22Rv1 (cell line): Measurements from ENCODE around the gene CTNNA3.

Experiments used
- H3K27ac ChIP-seq: fragments of 450-650 bp; 2 replicates; pipeline ENCODE4 v1.5.1; 2017
- ZFX ChIP-seq: fragments of 450-650 bp; IDR thresholded peaks from 2 replicates; pipeline ENCODE4 v1.6.1; 2017; ENCODE audit warnings: antibody characterized with exemption, borderline replicate concordance
- TF ChIP-seq, protein P1 (sequence below): fragments of 450-650 bp; IDR thresholded peaks from 2 replicates; pipeline ENCODE4 v1.5.1; 2017; ENCODE audit warnings: mild to moderate bottlenecking

The CTNNA3 gene

GRCh38 chr10:67629461-67629971, 66.5 kb downstream of the CTNNA3 start:
- no peak for TF ChIP-seq ZFX
- TF ChIP-seq, protein P1, sequence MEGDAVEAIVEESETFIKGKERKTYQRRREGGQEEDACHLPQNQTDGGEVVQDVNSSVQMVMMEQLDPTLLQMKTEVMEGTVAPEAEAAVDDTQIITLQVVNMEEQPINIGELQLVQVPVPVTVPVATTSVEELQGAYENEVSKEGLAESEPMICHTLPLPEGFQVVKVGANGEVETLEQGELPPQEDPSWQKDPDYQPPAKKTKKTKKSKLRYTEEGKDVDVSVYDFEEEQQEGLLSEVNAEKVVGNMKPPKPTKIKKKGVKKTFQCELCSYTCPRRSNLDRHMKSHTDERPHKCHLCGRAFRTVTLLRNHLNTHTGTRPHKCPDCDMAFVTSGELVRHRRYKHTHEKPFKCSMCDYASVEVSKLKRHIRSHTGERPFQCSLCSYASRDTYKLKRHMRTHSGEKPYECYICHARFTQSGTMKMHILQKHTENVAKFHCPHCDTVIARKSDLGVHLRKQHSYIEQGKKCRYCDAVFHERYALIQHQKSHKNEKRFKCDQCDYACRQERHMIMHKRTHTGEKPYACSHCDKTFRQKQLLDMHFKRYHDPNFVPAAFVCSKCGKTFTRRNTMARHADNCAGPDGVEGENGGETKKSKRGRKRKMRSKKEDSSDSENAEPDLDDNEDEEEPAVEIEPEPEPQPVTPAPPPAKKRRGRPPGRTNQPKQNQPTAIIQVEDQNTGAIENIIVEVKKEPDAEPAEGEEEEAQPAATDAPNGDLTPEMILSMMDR: no peak
- no peak overlapping the region for H3K27ac ChIP-seq

DNA sequence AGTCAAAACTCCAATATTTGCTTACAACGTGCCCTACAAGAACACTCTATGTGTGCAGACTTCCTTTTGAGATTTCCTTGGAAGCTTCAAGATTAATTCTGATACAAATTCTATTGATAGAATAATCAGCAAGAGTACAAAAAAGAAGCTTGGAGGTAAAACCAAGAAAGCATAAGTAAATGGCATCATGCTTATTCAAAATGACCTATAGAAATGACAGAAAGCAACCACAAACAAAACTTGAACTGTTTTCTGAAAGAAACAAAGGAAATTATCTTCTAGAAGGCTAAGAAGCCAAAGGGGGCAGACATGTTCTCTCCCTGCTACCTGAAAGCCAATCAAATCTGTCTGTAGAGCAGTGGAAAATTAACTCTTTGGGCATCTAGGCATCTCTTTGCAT, 73.0 kb downstream of the CTNNA3 start:
- TF ChIP-seq, protein P1: no peak
- no peak for TF ChIP-seq ZFX
- no peak overlapping the region for H3K27ac ChIP-seq

GRCh38 chr10:67622511-67622910, 73.5 kb downstream of the CTNNA3 start:
- TF ChIP-seq, protein P1: no peak
- no peak for TF ChIP-seq ZFX
- H3K27ac ChIP-seq: no peak overlapping the region

GRCh38 chr10:67621834-67622233, 74.2 kb downstream of the CTNNA3 start:
- TF ChIP-seq ZFX: no peak
- TF ChIP-seq, protein P1: no peak
- H3K27ac ChIP-seq: no peak overlapping the region

GRCh38 chr10:67618116-67618515, 77.9 kb downstream of the CTNNA3 start:
- TF ChIP-seq ZFX: no peak
- TF ChIP-seq, protein P1: no peak
- H3K27ac ChIP-seq: no peak overlapping the region

DNA sequence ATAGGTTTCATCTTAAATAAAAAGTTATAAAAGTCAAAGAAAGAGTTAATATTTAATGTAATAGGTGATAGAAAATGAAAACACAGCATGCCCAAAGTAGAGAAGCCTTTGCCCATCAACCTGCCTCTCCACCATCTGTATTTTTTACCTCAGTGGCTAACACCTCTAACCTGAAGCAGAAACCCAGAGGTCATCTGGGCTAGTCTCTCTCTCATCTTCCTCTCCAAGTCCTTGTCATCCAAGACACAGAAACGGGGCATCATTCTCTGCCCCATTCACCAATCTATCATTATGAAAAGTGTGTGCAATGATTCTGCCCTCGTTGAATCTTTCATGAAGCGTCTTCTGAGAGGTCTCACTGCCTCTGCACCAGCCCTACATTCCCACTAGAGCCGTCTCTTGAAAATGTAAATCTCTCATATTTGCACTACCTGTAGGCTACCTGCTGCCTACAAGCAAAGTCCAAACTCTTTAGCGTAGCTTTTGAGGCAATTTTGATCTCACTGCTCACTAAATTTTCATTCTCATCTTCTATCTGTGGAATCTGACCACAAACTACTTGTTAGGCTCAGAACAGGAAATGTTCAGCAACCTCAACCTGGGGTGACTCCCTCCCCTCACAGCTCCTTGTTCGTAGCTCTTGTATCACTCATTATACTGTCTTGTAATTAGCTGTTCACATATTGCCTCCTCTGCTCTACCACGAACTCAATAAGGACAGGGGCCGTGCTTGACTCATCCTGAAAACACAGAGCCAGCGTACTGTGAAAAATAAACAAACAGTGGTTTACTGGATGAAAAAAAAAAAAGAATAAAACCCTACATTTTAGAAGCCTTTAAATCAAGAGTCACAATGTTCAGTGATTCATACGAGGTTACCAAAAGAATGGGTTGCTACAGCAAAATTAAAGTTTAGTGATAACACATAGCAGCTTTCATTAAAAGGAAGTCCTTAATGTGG, 83.1 kb downstream of the CTNNA3 start:
- no peak overlapping the region for H3K27ac ChIP-seq

GRCh38 chr10:67612176-67612575, 83.8 kb downstream of the CTNNA3 start:
- no peak overlapping the region for H3K27ac ChIP-seq
- TF ChIP-seq, protein P1: no peak

More for the DNA sequence above, 83.1 kb downstream of the CTNNA3 start:
- TF ChIP-seq, protein P1: no peak
- no peak for TF ChIP-seq ZFX
